SK-N-MC (cell line): ENCODE measurements around the gene MYO15A.

ENCODE experiments used
- EZH2 ChIP-seq: fragments of 200-600 bp; sonication (generic); IDR thresholded peaks from one replicate; pipeline ENCODE4 v1.6.1; 2017; ENCODE audit warnings: antibody characterized with exemption
- POLR2AphosphoS5 ChIP-seq: IDR thresholded peaks from 2 replicates; pipeline ENCODE4 v1.6.1; 2012; ENCODE audit warnings: mild to moderate bottlenecking, low read depth, low read length, borderline replicate concordance

DNA sequence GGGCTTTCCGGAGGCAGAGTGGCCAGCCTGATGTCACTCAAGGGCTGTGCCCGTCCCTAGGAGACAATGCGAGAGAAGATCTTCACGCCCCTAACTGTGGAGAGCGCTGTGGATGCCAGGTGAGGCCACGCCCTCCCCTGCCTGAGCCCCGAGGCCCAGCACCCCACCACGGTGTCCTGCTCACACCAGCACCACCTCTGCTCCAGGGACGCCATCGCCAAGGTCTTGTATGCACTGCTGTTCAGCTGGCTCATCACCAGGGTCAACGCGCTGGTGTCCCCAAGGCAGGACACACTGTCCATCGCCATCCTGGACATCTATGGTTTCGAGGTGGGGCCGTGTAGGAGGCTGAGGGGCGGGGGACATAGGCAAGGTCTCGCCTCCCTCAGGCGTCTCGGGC, 27.8 kb downstream of the MYO15A start:
- TF ChIP-seq POLR2AphosphoS5: no peak
- no peak for TF ChIP-seq EZH2
